B cell (primary cell): ENCODE data around the gene SLC15A3. TPM values are rescaled to one million over a fixed set of nuclear protein-coding genes. Genes with fewer than 3 reads are reported as not detected.

Experiments used
- ATAC-seq: fragments of 200-7000 bp; cut with Tn5 transposase; one replicate; pipeline ENCODE4 v1.10.0; 2021; ENCODE audit warnings: low read depth, mild to moderate bottlenecking, moderate number of reproducible peaks, moderate library complexity
- CTCF ChIA-PET: fragments of 350-600 bp; sonication (Branson Sonifier 250); formaldehyde crosslinking; loops from one replicate; lab custom pipeline; 2021; ENCODE audit warnings: antibody characterized with exemption, inconsistent platforms; lab: Charles Lee
- POLR2A ChIA-PET: fragments of 350-600 bp; sonication (Branson Sonifier 250); formaldehyde crosslinking; loops from one replicate; lab custom pipeline; 2021; ENCODE audit warnings: antibody characterized with exemption; lab: Charles Lee
- DNase-seq: peaks from one replicate; pipeline ENCODE4 v3.0.0; 2013
- H2AFZ ChIP-seq: 2 replicates; pipeline ENCODE4 v1.6.1; 2012; ENCODE audit warnings: mild to moderate bottlenecking, low read depth, low read length; ENCODE audit not compliant: insufficient read depth, poor library complexity, severe bottlenecking
- H3K27ac ChIP-seq, 2 donors: 1 replicate in 1 of 2; 2 replicates in 1 of 2; pipeline ENCODE4 v1.5.1; 2012 to 2013; ENCODE audit warnings: low read length in 2 of 2, mild to moderate bottlenecking in 2 of 2, moderate library complexity in 1 of 2
- H3K27me3 ChIP-seq, 4 experiments: fragments of 200-600 bp in 1 of 4; sonication (generic) in 1 of 4; replicated peaks in 1 of 4; 1 replicate in 2 of 4; 2 replicates in 2 of 4; pipeline versions ENCODE4 v1.6.1 to v1.7.0; 2013 to 2016; ENCODE audit warnings: low read length in 3 of 4, mild to moderate bottlenecking in 2 of 4, mixed read lengths in 1 of 4, moderate library complexity in 1 of 4; ENCODE audit not compliant: insufficient read depth in 4 of 4, control insufficient read depth in 3 of 4; ENCODE audit errors: control extremely low read depth in 1 of 4
- H3K36me3 ChIP-seq, 2 experiments: replicated peaks in 1 of 2; 1 replicate in 1 of 2; 2 replicates in 1 of 2; pipeline versions ENCODE4 v1.6.1 to v1.7.1; 2013; ENCODE audit warnings: low read length in 1 of 2; ENCODE audit not compliant: insufficient read depth in 2 of 2, control insufficient read depth in 1 of 2; ENCODE audit errors: control extremely low read depth in 1 of 2, extremely low read depth in 1 of 2
- H3K4me1 ChIP-seq, 2 donors: fragments of 200-600 bp in 1 of 2; sonication (generic) in 1 of 2; 1 replicate in 1 of 2; 2 replicates in 1 of 2; pipeline versions ENCODE4 v1.5.1 to v1.6.1; 2013 to 2017; ENCODE audit warnings: low read length in 2 of 2; ENCODE audit not compliant: control insufficient read depth in 2 of 2, insufficient read depth in 2 of 2
- H3K4me2 ChIP-seq: replicated peaks from 2 replicates; pipeline ENCODE3; 2012; ENCODE audit warnings: mild to moderate bottlenecking, low read depth, low read length; ENCODE audit not compliant: poor library complexity, severe bottlenecking
- H3K4me3 ChIP-seq, 5 experiments: fragments of 200-600 bp in 1 of 5; sonication (generic) in 1 of 5; 1 replicate in 3 of 5; 2 replicates in 2 of 5; pipeline versions ENCODE4 v1.5.1 to v1.7.0; 2011 to 2016; ENCODE audit warnings: low read length in 4 of 5, mild to moderate bottlenecking in 4 of 5, low read depth in 2 of 5, control low read depth in 1 of 5, moderate library complexity in 1 of 5; ENCODE audit not compliant: insufficient read depth in 1 of 5; ENCODE audit errors: control extremely low read depth in 1 of 5, extremely low read depth in 1 of 5
- H3K79me2 ChIP-seq: fragments of 200-600 bp; sonication (generic); one replicate; pipeline ENCODE4 v1.6.0; 2016; ENCODE audit warnings: low read length; ENCODE audit not compliant: control insufficient read depth, insufficient read depth
- H3K9ac ChIP-seq: fragments of 200-600 bp; sonication (generic); 2 replicates; pipeline ENCODE4 v1.6.1; 2017; ENCODE audit warnings: mild to moderate bottlenecking, low read length, moderate library complexity
- H3K9me3 ChIP-seq, 3 donors: one replicate each; pipeline versions ENCODE4 v1.6.1 to v1.7.1; 2013; ENCODE audit warnings: low read length in 2 of 3; ENCODE audit not compliant: control insufficient read depth in 2 of 3, insufficient read depth in 1 of 3; ENCODE audit errors: control extremely low read depth in 1 of 3
- H4K20me1 ChIP-seq: 2 replicates; pipeline ENCODE4 v1.6.0; 2012; ENCODE audit warnings: mild to moderate bottlenecking, low read length; ENCODE audit not compliant: insufficient read depth, control insufficient read depth, poor library complexity, severe bottlenecking
- H3K27ac Mint-ChIP-seq: one replicate; pipeline ENCODE4 v1.8.0; 2021; ENCODE audit warnings: mixed read lengths
- H3K27me3 Mint-ChIP-seq: one replicate; pipeline ENCODE4 v1.8.0; 2021; ENCODE audit warnings: mixed read lengths
- H3K4me1 Mint-ChIP-seq: one replicate; pipeline ENCODE4 v1.8.0; 2021; ENCODE audit warnings: mixed read lengths
- H3K4me3 Mint-ChIP-seq: one replicate; pipeline ENCODE4 v1.8.0; 2021; ENCODE audit warnings: mixed read lengths
- H3K9me3 Mint-ChIP-seq: one replicate; pipeline ENCODE4 v1.8.0; 2022; ENCODE audit warnings: mixed read lengths; ENCODE audit not compliant: insufficient read depth
- CTCF ChIP-seq: fragments of 200-600 bp; IDR thresholded peaks from one replicate; pipeline ENCODE4 v1.8.0; 2022; ENCODE audit warnings: antibody characterized with exemption, mild to moderate bottlenecking
- EZH2 ChIP-seq: IDR thresholded peaks from 2 replicates; pipeline ENCODE4 v1.6.1; 2012; ENCODE audit warnings: borderline replicate concordance, low read depth, mild to moderate bottlenecking, moderate library complexity, low read length; ENCODE audit not compliant: insufficient read depth, poor library complexity, severe bottlenecking
- WGBS: methylation state at CpG from one replicate; pipeline ENCODE4 v1.1.5; 2013; ENCODE audit warnings: missing lambda C conversion rate; ENCODE audit not compliant: insufficient coverage; 5-methylcytosine and 5-hydroxymethylcytosine counted together
- intact Hi-C: fragments of 100-400 bp; cut with micrococcal nuclease; formaldehyde crosslinking; loops from one replicate; pipeline ENCODE4 v1.10.0; 2022
- polyA plus RNA-seq: library from polyadenylated mRNA; depleted of rRNA; stranded (reverse); fragments of >200 nt; gene quantifications from 2 replicates; pipeline ENCODE4 v1.2.3, GENCODE V29; 2012
- total RNA-seq, 2 donors: library from RNA; stranded (reverse); fragments of 120-200 nt in 1 of 2; gene quantifications; 1 replicate in 1 of 2; 2 replicates in 1 of 2; pipeline versions ENCODE4 v1.2.3 to v1.2.4, GENCODE V29; 2013 to 2022

Gene SLC15A3
- total and polyA plus RNA-seq, 2 donors (not counting 1 experiment from before 2014, with no cell fraction given): 61.5 to 91.4 TPM

DNA sequence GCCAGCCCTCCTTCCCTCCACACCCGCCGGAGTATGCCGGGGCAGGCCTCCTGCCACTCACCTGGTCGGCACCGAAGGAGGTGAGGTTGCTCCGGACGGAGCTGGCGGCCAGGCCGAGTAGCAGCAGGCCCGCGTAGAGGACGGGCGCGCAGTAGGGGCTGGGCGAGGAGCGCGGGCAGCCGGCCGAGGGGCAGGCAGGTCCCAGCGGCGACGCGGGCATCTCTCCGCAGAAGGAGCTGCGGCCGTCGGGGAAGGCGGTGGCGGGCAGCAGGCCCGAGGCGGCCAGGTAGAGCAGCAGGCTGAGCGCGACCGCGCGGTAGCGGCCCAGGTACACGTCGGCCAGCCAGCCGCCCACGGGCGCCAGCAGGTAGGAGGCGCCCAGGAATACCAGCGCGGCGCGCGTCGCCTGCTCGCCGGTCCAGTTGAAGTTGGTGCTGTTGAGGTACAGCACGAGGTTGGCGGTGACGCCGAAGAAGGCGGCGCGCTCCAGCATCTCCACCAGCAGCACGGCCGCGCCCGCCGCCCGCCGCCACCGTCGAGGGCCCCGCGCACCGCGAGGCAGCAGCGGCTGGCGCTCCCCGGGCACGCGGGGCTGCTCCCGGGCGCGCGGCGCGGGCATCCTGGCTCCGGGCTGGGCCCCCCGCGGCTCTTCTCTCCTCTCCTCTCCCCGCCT is 907 bp downstream of the SLC15A3 start:
- H3K4me1 Mint-ChIP-seq: peaks cover 59% of the 10 kb centered on the region
- no peak for TF ChIP-seq CTCF
- H3K27me3 Mint-ChIP-seq: no peaks in the 10 kb centered on the region
- 7% methylated on average over 82 of the region's 86 CpGs for WGBS
- ATAC-seq (peak; percentile 11), DNase-seq (peak; percentile 73)
- ChIA-PET POLR2A (interaction anchor here (0.9 to 3.6 kb wide), 3 partner anchors 19 to 210 kb away, joined by 3 to 26 read pairs (median 5); partner anchors contain the start of gene TMEM109), CTCF (interaction anchor here (0.8 to 3.1 kb wide), 8 partner anchors 8 to 180 kb away, joined by 3 to 14 read pairs (median 6); no protein-coding TSS in a partner anchor)
- Histone ChIP-seq H3K4me1 (peaks cover 48 to 60% of the 10 kb centered on the region in 2 donors), H3K4me2 (peak overlapping the region; percentile 100), H4K20me1 (peaks cover 39% of the 10 kb centered on the region), H3K4me3 (peak overlapping the region; percentile 15 to 99 (median 81)), H3K27ac (peak overlapping the region; percentile 91 to 98), H3K9me3 (no peaks in the 10 kb centered on the region), H3K36me3 (peaks cover 4 to 18% of the 10 kb centered on the region in 2 experiments), H2AFZ (peak overlapping the region; percentile 91), H3K27me3 (no peaks in the 10 kb centered on the region), H3K9ac (peak overlapping the region; percentile 88), H3K79me2 (peaks cover 61% of the 10 kb centered on the region)
- H3K27ac Mint-ChIP-seq: peak overlapping the region; percentile 94
- H3K9me3 Mint-ChIP-seq: no peaks in the 10 kb centered on the region
- H3K4me3 Mint-ChIP-seq: peak overlapping the region; percentile 90
- intact Hi-C loops: loop anchor here (5.0 kb wide), 1 partner anchor 109 kb away; the partner anchor contains the start of gene CCDC86

GRCh38 chr11:60950024-60950423 is 2.0 kb downstream of the SLC15A3 start:
- Mint-ChIP-seq H3K9me3 (no peaks in the 10 kb centered on the region), H3K4me1 (peaks cover 64% of the 10 kb centered on the region), H3K27ac (peak overlapping the region; percentile 91), H3K27me3 (no peaks in the 10 kb centered on the region), H3K4me3 (peak overlapping the region; percentile 90)
- TF ChIP-seq CTCF: no peak
- TF ChIP-seq EZH2: no peak
- ChIA-PET POLR2A (interaction anchor here (0.9 to 3.6 kb wide), 4 partner anchors 18 to 211 kb away, joined by 3 to 26 read pairs (median 4); partner anchors contain the start of genes PRPF19 and TMEM109), CTCF (interaction anchor here (1.0 to 1.4 kb wide), 8 partner anchors 9 to 237 kb away, joined by 3 to 12 read pairs (median 5); no protein-coding TSS in a partner anchor)
- H2AFZ ChIP-seq: no peak overlapping the region
- no peaks in the 10 kb centered on the region for H3K9me3 ChIP-seq
- H4K20me1 ChIP-seq: peaks cover 46% of the 10 kb centered on the region
- WGBS: 61% methylated on average over 3 of the region's 6 CpGs
- ATAC-seq: no peak
- H3K27ac ChIP-seq: peak overlapping the region in 1 of 2 donors; percentile 98
- H3K4me1 ChIP-seq: peaks cover 48 to 55% of the 10 kb centered on the region in 2 donors
- peaks cover 71% of the 10 kb centered on the region for H3K79me2 ChIP-seq
- peak overlapping the region; percentile 12 to 99 (median 81) for H3K4me3 ChIP-seq
- peak overlapping the region; percentile 88 for H3K9ac ChIP-seq
- intact Hi-C loops: loop anchor here (5.0 kb wide), 1 partner anchor 108 kb away; the partner anchor contains the start of gene CCDC86
- peaks cover 4 to 29% of the 10 kb centered on the region in 2 experiments for H3K36me3 ChIP-seq
- peak; percentile 20 for DNase-seq
- peak overlapping the region; percentile 100 for H3K4me2 ChIP-seq
- no peaks in the 10 kb centered on the region for H3K27me3 ChIP-seq
